Stimulated activated effector memory CD8-positive, alpha-beta T cell treated with anti-CD3 and anti-CD28 coated beads, Interleukin-12 subunit alpha, Interleukin-12 subunit beta, amount 100 ng/mL, for 72 hours (primary cell): ENCODE results near the gene ARID3A.
"Not testable (repeated sequence)": the region's sequence is repeated elsewhere in the genome, so short reads cannot be mapped to it uniquely, and the experiment has no call there.

Source experiments
- ATAC-seq: fragments of 150-1000 bp; cut with Tn5 transposase; 2 replicates; pipeline ENCODE4 v1.10.0; 2021
- DNase-seq, 2 donors: peaks; one replicate each; pipeline ENCODE4 v3.0.0; 2021 to 2022; ENCODE audit warnings: low spot score in 2 of 2
- H3K27ac Mint-ChIP-seq: one replicate; pipeline ENCODE4 v1.8.0; 2022; ENCODE audit warnings: mild to moderate bottlenecking, mixed read lengths
- H3K36me3 Mint-ChIP-seq: one replicate; pipeline ENCODE4 v1.8.0; 2022; ENCODE audit warnings: mild to moderate bottlenecking, mixed read lengths
- H3K4me1 Mint-ChIP-seq: one replicate; pipeline ENCODE4 v1.8.0; 2022; ENCODE audit warnings: mixed read lengths
- H3K4me3 Mint-ChIP-seq: one replicate; pipeline ENCODE4 v1.8.0; 2022; ENCODE audit warnings: mild to moderate bottlenecking, mixed read lengths
- H3K9me3 Mint-ChIP-seq: one replicate; pipeline ENCODE4 v1.8.0; 2022; ENCODE audit warnings: mixed read lengths

Gene ARID3A

DNA sequence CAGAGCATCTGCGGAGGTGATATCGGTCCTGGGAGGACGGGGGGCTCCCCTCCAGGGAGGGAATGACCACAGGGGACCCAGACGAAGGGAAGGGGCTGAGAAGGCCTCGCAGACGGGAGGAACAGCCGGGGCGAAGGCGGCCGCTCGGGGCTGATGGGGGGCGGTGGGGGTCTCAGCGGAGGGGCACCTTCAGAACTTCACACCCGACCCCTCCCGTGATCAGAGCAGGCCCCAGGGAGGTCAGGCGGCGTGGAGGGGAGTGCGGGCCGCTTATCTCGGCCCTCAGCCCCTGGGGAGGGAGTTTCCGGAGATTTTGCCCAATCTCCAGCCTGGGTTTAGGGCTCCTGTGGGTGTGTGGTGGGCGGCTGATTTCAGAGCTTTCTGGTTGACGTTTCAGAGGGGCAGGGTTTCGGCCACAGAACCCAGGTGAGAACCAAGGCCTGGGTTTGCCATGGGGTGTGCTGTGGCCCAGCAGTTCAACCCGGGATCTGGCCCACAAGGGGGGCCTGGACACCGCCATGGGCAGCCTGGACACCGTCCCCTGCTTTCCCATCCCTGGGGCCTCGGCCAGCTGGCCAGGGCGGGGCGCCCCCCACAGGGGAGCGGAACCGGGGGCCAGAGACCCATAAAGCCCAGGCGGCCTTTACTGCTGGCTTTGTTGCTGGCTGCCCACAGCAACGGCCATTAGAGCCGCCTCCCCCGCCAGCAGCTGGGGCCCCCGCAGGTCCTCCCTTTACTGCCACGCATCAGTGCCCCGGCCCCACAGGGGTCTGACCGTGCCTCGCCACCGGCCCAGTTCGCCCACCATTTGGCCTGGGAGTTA is 29.0 kb downstream of the ARID3A start:
- Mint-ChIP-seq H3K36me3 (peaks cover 7% of the 10 kb centered on the region), H3K9me3 (no peaks in the 10 kb centered on the region), H3K4me1 (peaks cover 23% of the 10 kb centered on the region), H3K4me3 (no peak overlapping the region), H3K27ac (no peak overlapping the region)
- DNase-seq, result no peak
- ATAC-seq, result peak; percentile 31

DNA sequence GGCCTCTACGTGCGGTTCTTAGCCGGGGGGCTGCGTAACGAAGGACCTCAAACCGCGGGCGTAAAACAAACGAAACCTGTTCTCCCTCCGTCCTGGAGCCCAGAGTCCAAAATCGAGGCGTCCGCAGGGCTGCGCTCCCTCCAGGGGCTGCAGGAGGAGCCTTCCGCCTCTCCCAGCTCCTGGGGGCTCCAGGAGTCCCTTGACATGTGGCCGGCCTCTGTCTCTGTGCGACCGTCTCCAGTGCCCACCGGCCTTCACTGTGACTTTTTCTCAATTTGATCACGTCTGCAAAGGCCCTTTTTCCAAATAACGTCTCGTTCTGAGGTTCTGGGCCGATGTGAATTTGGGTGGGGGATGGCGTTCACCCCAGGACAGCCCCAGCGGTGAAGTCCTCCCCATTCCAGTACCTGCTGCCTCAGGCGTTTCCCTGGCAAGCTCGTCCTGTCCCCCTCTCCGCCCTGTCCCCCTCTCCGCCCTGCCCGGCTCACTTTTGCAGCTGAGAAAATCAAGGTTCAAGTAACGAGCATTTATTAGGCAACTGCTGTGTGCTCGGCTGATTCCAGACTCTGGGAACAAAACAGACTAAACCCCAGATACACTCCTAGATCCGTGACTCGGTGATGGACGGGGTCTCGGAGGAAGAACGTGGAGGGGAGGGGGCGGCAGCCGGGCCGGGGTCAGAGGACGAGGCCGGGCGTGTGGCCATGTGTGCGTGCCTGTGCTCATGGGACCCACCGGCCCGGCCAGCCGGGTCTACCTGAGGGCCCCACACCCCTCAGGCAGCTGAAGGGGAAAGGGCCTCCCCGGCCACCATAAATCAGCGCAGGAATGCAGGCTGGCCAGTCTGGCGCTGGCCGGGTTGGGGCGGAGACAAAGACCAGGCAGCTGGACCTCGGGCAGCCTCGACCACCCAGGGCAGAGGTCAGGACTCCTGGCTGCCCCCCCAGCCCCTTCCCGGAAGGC is 30.2 kb downstream of the ARID3A start:
- Mint-ChIP-seq H3K36me3 (peaks cover 14% of the 10 kb centered on the region), H3K9me3 (no peaks in the 10 kb centered on the region), H3K4me1 (peaks cover 18% of the 10 kb centered on the region), H3K4me3 (no peak overlapping the region), H3K27ac (no peak overlapping the region)
- ATAC-seq (no peak), DNase-seq (no peak)

DNA sequence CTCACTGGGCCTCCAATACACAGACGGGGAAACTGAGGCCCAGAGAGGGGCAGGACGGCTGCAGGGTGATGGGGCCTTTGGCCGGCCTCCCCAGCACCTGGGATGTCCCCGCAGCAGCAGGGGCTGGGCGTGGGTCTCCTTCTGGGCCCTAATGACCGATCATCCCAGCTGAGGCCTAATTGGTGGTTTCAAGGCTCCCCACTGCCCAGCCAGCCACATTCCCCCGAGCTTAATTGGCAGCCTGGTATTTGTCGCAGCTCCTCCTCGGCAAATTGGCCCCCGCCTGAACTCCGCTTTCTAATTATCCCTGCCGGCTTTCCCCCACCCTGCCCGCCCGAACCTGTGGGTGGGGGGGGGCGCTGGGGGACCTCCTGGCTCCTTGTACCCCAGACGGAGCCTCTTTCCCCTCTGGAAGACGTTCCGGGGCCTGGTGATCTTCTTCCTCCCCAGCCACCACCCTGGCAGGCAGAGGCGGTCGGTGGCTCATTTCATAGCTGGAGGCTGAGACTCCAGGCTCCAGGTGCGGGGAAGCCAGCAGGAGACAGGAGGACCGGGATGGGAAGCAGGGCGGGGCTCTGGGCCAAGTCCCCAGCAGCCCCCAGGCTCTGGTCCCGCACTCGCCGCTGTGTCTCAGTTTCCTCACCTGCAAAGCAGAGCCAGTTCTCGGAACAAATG is 31.1 kb downstream of the ARID3A start:
- H3K9me3 Mint-ChIP-seq, result no peaks in the 10 kb centered on the region
- ATAC-seq, result no peak

DNA sequence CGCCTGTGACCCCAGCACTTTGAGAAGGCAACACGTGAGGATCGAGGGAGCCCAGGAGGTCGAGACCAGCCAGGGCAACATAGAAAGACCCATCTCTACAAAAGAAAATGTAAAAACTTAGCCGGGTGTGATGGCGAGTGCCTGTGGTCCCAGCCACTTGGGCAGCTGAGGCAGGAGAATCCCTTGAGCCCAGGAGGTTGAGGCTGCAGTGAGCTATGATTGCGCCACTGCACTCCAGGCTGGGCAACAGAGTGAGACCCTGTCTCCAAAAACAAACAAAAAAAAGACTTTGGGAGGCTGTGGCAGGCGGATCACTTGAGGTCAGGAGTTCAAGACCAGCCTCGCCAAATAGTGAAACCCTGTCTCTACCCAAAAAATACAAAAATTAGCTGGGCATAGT is 31.7 kb downstream of the ARID3A start:
- H3K4me1 Mint-ChIP-seq, result peaks cover 18% of the 10 kb centered on the region
- not testable (repeated sequence) for H3K27ac Mint-ChIP-seq, H3K4me3 Mint-ChIP-seq, DNase-seq, H3K9me3 Mint-ChIP-seq, ATAC-seq
- peaks cover 14% of the 10 kb centered on the region for H3K36me3 Mint-ChIP-seq

More for the DNA sequence above, 31.1 kb downstream of the ARID3A start:
- DNase-seq, result no peak
- Mint-ChIP-seq H3K27ac (no peak overlapping the region), H3K36me3 (peaks cover 14% of the 10 kb centered on the region), H3K4me3 (no peak overlapping the region), H3K4me1 (peaks cover 18% of the 10 kb centered on the region)

DNA sequence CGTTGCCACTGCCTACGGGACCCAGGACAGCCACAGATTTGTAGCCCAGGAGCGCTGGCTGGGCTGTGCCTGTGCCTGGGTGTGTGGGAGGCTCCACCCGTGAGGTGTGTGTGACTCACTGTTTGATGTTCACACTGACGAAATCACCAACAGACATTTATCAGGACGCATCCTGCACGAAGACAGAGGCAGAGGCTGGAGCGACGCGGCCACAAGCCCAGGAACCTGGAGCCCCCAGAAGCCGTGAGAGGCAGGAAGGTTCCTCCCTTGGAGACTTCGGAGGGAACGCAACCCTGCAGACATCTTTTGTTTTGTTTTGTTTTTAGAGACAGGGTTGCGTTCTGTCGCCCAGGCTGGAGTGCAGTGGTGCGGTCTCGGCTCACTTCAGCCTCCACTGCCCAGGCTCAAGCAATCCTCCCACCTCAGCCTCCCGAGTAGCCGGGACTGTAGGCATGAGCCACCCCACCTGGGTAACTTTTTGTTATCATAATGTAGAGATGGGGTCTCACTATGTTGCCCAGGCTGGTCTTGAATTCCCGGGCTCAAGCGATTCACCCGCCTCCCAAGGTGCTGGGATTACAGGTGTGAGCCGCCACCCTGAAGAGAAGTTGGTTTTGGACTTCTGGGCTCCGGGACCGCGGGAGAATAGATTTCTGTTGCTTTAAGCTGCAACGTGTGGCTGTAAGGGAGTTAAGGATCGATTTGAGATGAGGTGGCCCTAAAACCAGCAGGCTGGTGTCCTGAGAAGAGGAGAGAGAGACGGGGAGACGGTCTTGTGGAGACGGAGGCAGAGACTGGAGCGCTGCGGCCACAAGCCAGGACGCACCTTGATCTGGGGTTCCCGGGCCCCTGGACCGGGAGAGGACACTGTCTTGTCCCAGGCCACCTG is 33.4 kb downstream of the ARID3A start:
- ATAC-seq (peak; percentile 92), DNase-seq (no peak)
- Mint-ChIP-seq H3K4me3 (peak overlapping the region; percentile 19), H3K27ac (peak overlapping the region; percentile 20), H3K36me3 (peaks cover 18% of the 10 kb centered on the region), H3K9me3 (no peaks in the 10 kb centered on the region), H3K4me1 (peaks cover 6% of the 10 kb centered on the region)

DNA sequence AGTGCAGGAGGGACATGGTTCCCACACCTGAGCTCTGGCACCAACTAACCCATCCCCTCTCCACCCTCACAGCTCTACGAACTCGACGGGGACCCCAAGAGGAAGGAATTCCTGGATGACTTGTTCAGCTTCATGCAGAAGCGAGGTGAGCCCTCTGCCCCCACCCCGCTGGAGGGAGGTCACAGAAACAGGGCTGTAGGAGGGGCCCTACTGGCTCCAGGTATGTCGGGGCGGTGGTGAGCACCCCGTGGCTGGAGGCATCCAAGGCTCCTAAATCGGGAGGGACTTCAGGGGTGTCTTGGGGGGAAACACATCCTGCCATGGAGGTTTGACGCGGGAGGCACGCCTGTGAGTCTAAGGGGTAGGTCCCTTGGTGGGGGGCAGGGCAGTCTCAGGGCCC is 34.2 kb downstream of the ARID3A start:
- ATAC-seq, result no peak
- H3K9me3 Mint-ChIP-seq, result no peaks in the 10 kb centered on the region
- no peak for DNase-seq
- peaks cover 26% of the 10 kb centered on the region for H3K36me3 Mint-ChIP-seq
- no peak overlapping the region for H3K4me3 Mint-ChIP-seq
- no peak overlapping the region for H3K27ac Mint-ChIP-seq
- H3K4me1 Mint-ChIP-seq, result peaks cover 6% of the 10 kb centered on the region

DNA sequence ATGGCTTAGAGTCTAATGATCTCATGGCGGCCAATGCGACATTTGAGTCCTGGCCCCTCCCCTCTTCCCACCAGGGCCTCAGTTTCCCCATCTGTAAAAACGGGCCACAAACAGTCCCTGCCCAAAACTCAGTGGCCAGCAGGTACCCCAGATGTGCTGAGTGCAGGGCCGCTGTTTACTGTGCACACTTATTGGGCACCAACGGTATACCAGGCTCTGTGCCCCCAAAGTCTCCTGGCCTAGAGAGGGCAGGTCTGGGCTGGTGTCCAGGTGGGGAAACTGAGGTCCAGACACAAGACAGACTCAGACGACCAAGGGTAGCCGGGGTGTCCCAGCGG is 34.7 kb downstream of the ARID3A start:
- ATAC-seq (no peak), DNase-seq (no peak)
- H3K4me3 Mint-ChIP-seq, result no peak overlapping the region
- H3K36me3 Mint-ChIP-seq, result peaks cover 32% of the 10 kb centered on the region
- H3K9me3 Mint-ChIP-seq, result no peaks in the 10 kb centered on the region
- peaks cover 6% of the 10 kb centered on the region for H3K4me1 Mint-ChIP-seq
- H3K27ac Mint-ChIP-seq, result no peak overlapping the region

DNA sequence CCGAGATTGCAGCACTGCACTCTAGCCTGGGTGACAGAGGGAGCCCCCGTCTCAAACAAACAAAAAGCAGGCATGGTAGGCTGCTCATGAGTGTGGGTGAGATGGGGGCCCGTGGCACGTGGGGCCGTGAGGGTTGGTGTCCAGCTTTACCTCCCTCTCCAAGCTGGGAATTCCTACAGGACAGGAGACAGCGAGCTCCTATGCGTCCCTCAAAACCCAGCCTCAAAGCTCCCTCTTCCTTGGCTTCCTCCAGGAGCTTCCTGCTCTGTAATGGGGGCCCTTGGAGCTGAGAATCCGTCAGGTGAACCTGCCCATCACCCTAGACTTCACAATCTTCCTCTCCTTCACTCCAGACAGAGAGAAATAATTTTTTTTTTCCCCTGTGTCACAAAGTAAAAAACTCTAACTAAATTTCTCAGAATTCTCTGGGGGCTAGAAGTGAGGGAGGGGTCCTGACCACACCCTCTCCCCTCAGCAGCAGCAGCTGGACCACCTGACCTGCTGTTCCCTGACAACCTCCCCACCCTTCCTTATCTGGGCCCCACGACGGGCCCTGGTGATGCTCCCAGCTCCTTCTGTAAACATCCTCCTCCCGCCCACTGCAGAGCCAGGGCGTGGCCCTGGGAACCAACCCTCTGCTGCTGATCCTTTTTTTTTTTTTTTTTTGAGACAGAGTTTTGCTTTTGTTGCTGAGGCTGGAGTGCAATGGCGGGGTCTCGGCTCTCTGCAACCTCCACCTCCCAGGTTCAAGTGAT is 36.2 kb downstream of the ARID3A start:
- DNase-seq, result no peak
- Mint-ChIP-seq H3K9me3 (no peaks in the 10 kb centered on the region), H3K4me3 (no peak overlapping the region), H3K27ac (no peak overlapping the region), H3K36me3 (peaks cover 46% of the 10 kb centered on the region), H3K4me1 (peaks cover 6% of the 10 kb centered on the region)
- ATAC-seq, result no peak

DNA sequence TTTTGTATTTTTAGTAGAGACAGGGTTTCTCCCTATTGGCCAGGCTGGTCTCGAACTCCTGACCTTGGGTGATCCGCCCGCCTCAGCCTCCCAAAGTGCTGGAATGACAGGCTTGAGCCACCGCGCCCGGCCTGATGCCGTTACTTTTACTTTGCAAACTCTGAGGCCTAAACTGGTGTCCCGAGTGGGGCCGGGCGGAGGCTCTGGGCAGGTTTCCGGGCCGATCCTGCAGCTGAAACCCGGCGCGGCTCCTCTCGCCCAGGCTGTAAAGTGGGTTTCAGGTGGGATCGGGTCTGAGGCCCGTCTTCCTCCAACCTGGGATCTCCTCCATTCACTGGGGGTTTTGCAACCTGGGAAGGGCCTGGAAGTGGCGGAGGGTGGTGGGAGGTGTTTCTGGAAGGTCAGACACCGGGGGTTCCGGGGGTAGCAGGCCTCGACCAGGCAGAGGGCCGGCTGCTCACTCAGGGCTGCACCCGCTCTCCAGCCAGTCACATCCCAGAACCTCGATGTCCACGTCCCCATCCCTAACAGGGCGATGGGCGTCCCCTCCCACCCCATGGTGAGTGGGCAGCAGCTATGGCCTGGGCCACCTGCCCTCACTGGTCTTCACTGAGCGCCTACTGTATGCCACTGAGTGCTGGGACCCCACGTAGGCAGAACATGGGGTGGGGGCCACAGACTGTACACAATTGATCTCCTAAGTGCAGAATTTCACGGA is 37.0 kb downstream of the ARID3A start:
- Mint-ChIP-seq H3K4me3 (no peak overlapping the region), H3K9me3 (no peaks in the 10 kb centered on the region), H3K27ac (no peak overlapping the region), H3K4me1 (peaks cover 6% of the 10 kb centered on the region), H3K36me3 (peaks cover 54% of the 10 kb centered on the region)
- ATAC-seq (no peak), DNase-seq (no peak)

DNA sequence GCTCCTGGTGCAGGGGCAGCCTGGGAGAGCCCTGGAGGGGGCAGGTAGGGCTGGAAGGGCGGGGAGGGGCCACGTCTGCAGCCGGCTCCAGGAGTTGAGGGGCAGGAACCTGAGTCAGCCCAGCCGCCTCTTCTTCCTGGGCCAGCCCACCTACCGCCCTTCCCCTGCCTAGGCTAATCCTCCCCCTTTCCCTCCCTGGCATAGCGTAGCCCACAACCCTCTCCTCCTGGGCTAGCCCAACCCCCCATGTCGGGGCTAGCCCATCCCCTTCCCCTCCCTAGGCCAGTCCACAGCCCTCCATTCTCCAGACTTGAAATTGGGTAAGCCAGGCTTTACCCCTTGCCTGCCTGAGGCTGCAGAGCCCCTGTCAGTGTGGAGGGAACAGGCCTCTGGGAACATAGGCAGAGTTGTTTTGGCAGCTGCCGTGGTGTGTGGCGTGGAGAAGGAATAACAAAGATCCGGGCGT is 37.7 kb downstream of the ARID3A start:
- DNase-seq (no peak), ATAC-seq (no peak)
- Mint-ChIP-seq H3K4me1 (peaks cover 6% of the 10 kb centered on the region), H3K36me3 (peaks cover 61% of the 10 kb centered on the region), H3K27ac (no peak overlapping the region), H3K9me3 (no peaks in the 10 kb centered on the region), H3K4me3 (no peak overlapping the region)

DNA sequence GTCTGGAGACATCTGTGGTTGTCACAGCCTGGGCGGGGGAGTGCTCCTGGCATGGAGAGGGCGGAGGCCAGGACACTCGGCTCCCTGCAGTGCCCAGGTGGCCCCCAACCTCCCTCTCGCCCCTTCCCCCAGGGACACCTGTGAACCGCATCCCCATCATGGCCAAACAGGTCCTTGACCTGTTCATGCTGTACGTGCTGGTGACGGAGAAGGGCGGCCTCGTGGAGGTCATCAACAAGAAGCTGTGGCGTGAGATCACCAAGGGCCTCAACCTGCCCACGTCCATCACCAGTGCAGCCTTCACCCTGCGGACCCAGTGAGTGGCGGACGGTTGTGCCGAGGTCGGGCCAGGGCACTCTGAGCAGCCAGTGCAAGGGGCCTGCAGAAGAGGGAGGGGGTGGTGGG is 38.3 kb downstream of the ARID3A start:
- H3K4me3 Mint-ChIP-seq, result no peak overlapping the region
- DNase-seq (no peak), ATAC-seq (no peak)
- no peaks in the 10 kb centered on the region for H3K9me3 Mint-ChIP-seq
- no peaks in the 10 kb centered on the region for H3K4me1 Mint-ChIP-seq
- H3K27ac Mint-ChIP-seq, result no peak overlapping the region
- H3K36me3 Mint-ChIP-seq, result peaks cover 63% of the 10 kb centered on the region

DNA sequence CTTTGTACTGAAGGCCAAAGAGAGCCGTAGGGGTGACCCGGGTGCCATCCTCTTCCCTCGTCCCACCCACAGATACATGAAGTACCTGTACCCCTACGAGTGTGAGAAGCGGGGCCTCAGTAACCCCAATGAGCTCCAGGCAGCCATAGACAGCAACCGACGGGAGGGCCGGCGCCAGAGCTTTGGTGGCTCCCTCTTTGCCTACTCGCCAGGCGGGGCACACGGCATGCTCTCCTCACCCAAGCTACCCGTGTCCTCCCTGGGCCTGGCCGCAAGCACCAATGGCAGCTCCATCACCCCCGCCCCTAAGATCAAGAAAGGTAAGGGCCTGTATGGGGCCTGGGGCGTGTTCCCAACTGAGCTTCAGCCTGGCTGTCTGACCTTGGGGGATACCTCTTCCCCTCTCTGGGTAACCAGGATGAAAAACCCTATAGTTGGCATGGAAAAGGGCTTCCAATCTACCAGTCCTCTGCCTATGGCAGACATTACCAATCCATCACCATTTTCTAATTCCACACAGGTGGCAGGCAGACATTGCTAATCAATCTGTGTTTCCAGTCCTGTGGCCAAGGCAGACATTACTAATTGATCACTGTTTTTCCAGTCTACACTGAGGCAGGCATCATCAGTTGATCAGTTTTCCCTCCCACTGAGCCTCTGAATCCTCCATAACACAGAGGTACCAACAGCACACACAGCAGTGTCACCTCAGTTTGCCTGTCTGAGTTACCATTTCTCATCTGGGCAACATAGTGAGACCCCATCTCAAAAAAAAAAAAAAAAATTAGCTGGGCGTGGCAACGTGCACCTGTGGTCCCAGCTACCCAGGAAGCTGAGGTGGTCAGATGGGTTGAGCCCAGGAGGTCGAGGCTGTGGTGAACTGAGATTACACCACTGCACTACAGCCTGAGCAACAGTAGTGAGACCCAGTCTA is 39.2 kb downstream of the ARID3A start:
- no peak for ATAC-seq
- H3K9me3 Mint-ChIP-seq, result no peaks in the 10 kb centered on the region
- no peak for DNase-seq
- H3K4me3 Mint-ChIP-seq, result no peak overlapping the region
- H3K27ac Mint-ChIP-seq, result no peak overlapping the region
- peaks cover 69% of the 10 kb centered on the region for H3K36me3 Mint-ChIP-seq
- H3K4me1 Mint-ChIP-seq, result no peaks in the 10 kb centered on the region
